K562 (cell line): Measurements from ENCODE around the gene PSMB4. TPM values are rescaled to one million over a fixed set of nuclear protein-coding genes. Genes with fewer than 3 reads are reported as not detected.

ENCODE experiments used
- ATAC-seq: fragments of 200-7000 bp; cut with Tn5 transposase; 3 replicates; pipeline ENCODE4 v1.9.1; 2020; ENCODE audit warnings: moderate library complexity
- BruUV-seq: library from RNA; stranded (reverse); fragments of 400-500 nt; replicated peaks from 2 replicates; lab custom pipeline; 2021; lab: Mats Ljungman, UMichigan
- CTCF ChIA-PET: fragments of 300-600 bp; formaldehyde crosslinking; extraction: SDS; loops from one replicate; lab custom pipeline; 2021; ENCODE audit warnings: low intra/inter-chr PET ratio; lab: Yijun Ruan, JAX
- POLR2A ChIA-PET: fragments of 300-600, 350-650 bp; sonication (Branson Sonifier 250); formaldehyde crosslinking; extraction: SDS; loops from one replicate; lab custom pipeline; 2021; ENCODE audit warnings: antibody characterized with exemption, inconsistent platforms; lab: Yijun Ruan, JAX
- DNase-seq, 4 experiments: peaks; one replicate each; pipeline versions ENCODE4 v3.0.0 to v3.0.0-alpha.2; 2011 to 2018; ENCODE audit warnings: low spot score in 3 of 4, mixed read lengths in 3 of 4; ENCODE audit errors: extremely low read depth in 1 of 4
- FAIRE-seq: peaks from 2 replicates; lab custom pipeline; 2011; peaks lifted over from hg19 to GRCh38; lab: Jason Lieb, UNC
- H2AFZ ChIP-seq: 2 replicates; pipeline ENCODE4 v1.6.0; 2011; ENCODE audit warnings: low read depth, low read length, control low read depth, inconsistent platforms
- H3K27ac ChIP-seq: fragments of 200-600 bp; 3 replicates; pipeline ENCODE4 v1.8.0; 2011; ENCODE audit warnings: low read depth, mild to moderate bottlenecking, control low read depth, inconsistent platforms, low read length, moderate library complexity, mixed read lengths; ENCODE audit errors: extremely low read depth
- H3K27me3 ChIP-seq, 2 experiments: fragments of 300-600 bp in 1 of 2; 2 replicates in 1 of 2; 3 replicates in 1 of 2; pipeline versions ENCODE4 v1.6.0 to v1.8.0; 2011; ENCODE audit warnings: inconsistent platforms in 2 of 2, low read length in 2 of 2, mild to moderate bottlenecking in 1 of 2, mixed read lengths in 1 of 2, moderate library complexity in 1 of 2; ENCODE audit not compliant: control insufficient read depth in 2 of 2, insufficient read depth in 2 of 2
- H3K36me3 ChIP-seq: fragments of 300-600 bp; 3 replicates; pipeline ENCODE4 v1.8.0; 2011; ENCODE audit warnings: mild to moderate bottlenecking, low read length, inconsistent platforms; ENCODE audit not compliant: control insufficient read depth, insufficient read depth
- H3K4me1 ChIP-seq, 2 experiments: fragments of 200-600 bp in 1 of 2; replicated peaks in 1 of 2; 2 replicates in 1 of 2; 3 replicates in 1 of 2; pipeline versions ENCODE4 v1.5.1 to v1.8.0; 2011; ENCODE audit warnings: inconsistent platforms in 2 of 2, low read length in 2 of 2, mild to moderate bottlenecking in 1 of 2, mixed read lengths in 1 of 2, moderate library complexity in 1 of 2; ENCODE audit not compliant: control insufficient read depth in 2 of 2, insufficient read depth in 2 of 2
- H3K4me2 ChIP-seq: 2 replicates; pipeline ENCODE4 v1.6.1; 2011; ENCODE audit warnings: low read length, control low read depth, inconsistent platforms, mixed read lengths; ENCODE audit not compliant: insufficient read depth
- H3K4me3 ChIP-seq: fragments of 200-600 bp; sonication (generic), shearing (Covaris generic); 2 replicates; pipeline ENCODE4 v1.5.1; 2016; ENCODE audit warnings: control low read depth, inconsistent platforms
- H3K79me2 ChIP-seq: fragments of 200-600 bp; 3 replicates; pipeline ENCODE4 v1.8.0; 2011; ENCODE audit warnings: low read length, inconsistent platforms; ENCODE audit not compliant: control insufficient read depth, insufficient read depth
- H3K9ac ChIP-seq, 2 experiments: 2 replicates each; pipeline versions ENCODE4 v1.6.0 to v1.6.1; 2011; ENCODE audit warnings: low read depth in 2 of 2, low read length in 2 of 2, control low read depth in 1 of 2, inconsistent platforms in 1 of 2, mild to moderate bottlenecking in 1 of 2, mixed read lengths in 1 of 2; ENCODE audit not compliant: insufficient read depth in 1 of 2
- H3K9me1 ChIP-seq: one replicate; pipeline ENCODE4 v1.6.0; 2011; ENCODE audit warnings: inconsistent platforms, mild to moderate bottlenecking, low read length, moderate library complexity; ENCODE audit not compliant: control insufficient read depth, insufficient read depth
- H3K9me3 ChIP-seq: replicated peaks from 2 replicates; pipeline ENCODE4 v1.5.1; 2011; ENCODE audit warnings: low read depth, low read length, inconsistent platforms; ENCODE audit not compliant: control insufficient read depth, insufficient read depth
- H4K20me1 ChIP-seq: replicated peaks from 2 replicates; pipeline ENCODE4 v1.6.1; 2011; ENCODE audit warnings: low read length, inconsistent platforms, mixed read lengths; ENCODE audit not compliant: control insufficient read depth, insufficient read depth
- GTF2A2 ChIP-seq: IDR thresholded peaks from 2 replicates; pipeline ENCODE4 v1.6.1; 2016; ENCODE audit warnings: mild to moderate bottlenecking, missing genetic modification characterization, missing compliant biosample characterization
- NCOR1 ChIP-seq: fragments of 450-650 bp; IDR thresholded peaks from 2 replicates; pipeline ENCODE4 v1.6.1; 2016; ENCODE audit warnings: mild to moderate bottlenecking, moderate library complexity
- PML ChIP-seq: IDR thresholded peaks from 2 replicates; pipeline ENCODE4 v1.6.1; 2012; ENCODE audit warnings: low read length, inconsistent platforms
- RBM39 ChIP-seq: fragments of 200-400 bp; formaldehyde crosslinking; optimal IDR thresholded peaks from 2 replicates; pipeline ENCODE3; 2018; ENCODE audit warnings: low read depth, low read length
- SRSF7 ChIP-seq: fragments of 200-400 bp; formaldehyde crosslinking; optimal IDR thresholded peaks from 2 replicates; pipeline ENCODE3; 2017; ENCODE audit warnings: mild to moderate bottlenecking, low read depth, low read length
- ZFX ChIP-seq: sonication (generic); formaldehyde crosslinking; IDR thresholded peaks from 2 replicates; pipeline ENCODE4 v1.8.0; 2022; ENCODE audit warnings: mild to moderate bottlenecking, missing genetic modification reagents, moderate library complexity
- ZHX1 ChIP-seq: fragments of 150-350 bp; conservative IDR thresholded peaks from 2 replicates; pipeline ENCODE4 v1.6.1; 2014; ENCODE audit warnings: low read length
- WGBS: fragments of 100-300 bp; shearing (Covaris generic); methylation state at CpG from one replicate; pipeline ENCODE4 v1.1.6; 2016; ENCODE audit warnings: low coverage, mixed read lengths; ENCODE audit not compliant: insufficient coverage; ENCODE audit errors: missing lambda C conversion rate; 5-methylcytosine and 5-hydroxymethylcytosine counted together
- in situ Hi-C: fragments of 300-500 bp; cut with MboI; formaldehyde crosslinking; loops from 4 replicates; pipeline ENCODE4 v1.15.0; 2018; ENCODE audit warnings: inconsistent platforms, mixed read lengths
- intact Hi-C: fragments of 100-400 bp; cut with micrococcal nuclease; formaldehyde crosslinking; loops from 2 replicates; pipeline ENCODE4 v1.14.2; 2022
- polyA plus RNA-seq, 8 experiments: library from polyadenylated mRNA; depleted of rRNA in 4 of 8; stranded (reverse) in 5 of 8; unstranded in 3 of 8; fragments of >200 nt; fragmentation: Nextera tagmentation in 2 of 8; fragmentation: Illumina TruSeq in 1 of 8; extraction: Ambion mirVana in 2 of 8; extraction: Trizol in 1 of 8; gene quantifications; 2 replicates each; pipeline versions ENCODE4 v1.2.1 to v1.2.3, GENCODE V29; 2011 to 2014; ENCODE audit warnings: inconsistent platforms in 1 of 8, missing spikeins in 1 of 8
- total RNA-seq, 7 experiments: library from RNA; depleted of rRNA in 6 of 7; stranded (reverse); fragments of >200 nt in 6 of 7; fragmentation: Illumina TruSeq in 2 of 7; extraction: Trizol in 2 of 7; gene quantifications; 2 replicates each; pipeline versions ENCODE4 v1.2.1 to v1.2.3, GENCODE V29; 2011 to 2021; ENCODE audit warnings: low replicate concordance in 1 of 7

Gene PSMB4
- total and polyA plus RNA-seq, 9 of the 15 experiments (the other 6 are each of a cell fraction or from before 2014, with no cell fraction given): 397 to 674 (median 475) TPM

GRCh38 chr1:151444783-151445177 lies 45.4 kb downstream of the PSMB4 start:
- ATAC-seq (no peak), DNase-seq (no peak), FAIRE-seq (no peak)
- no peak overlapping the region for H3K27ac ChIP-seq
- H2AFZ ChIP-seq: no peak overlapping the region
- CTCF ChIA-PET: interaction anchor here (0.6 to 2.1 kb wide), 2 partner anchors 86 to 289 kb away, joined by 3 to 8 read pairs; no protein-coding TSS in a partner anchor
- peaks cover 3% of the 10 kb centered on the region for H3K9me1 ChIP-seq
- H3K27me3 ChIP-seq: no peaks in the 10 kb centered on the region
- peak overlapping the region in 1 of 2 experiments; percentile 18; a peak in 1 of 4 replicates for H3K9ac ChIP-seq
- in situ Hi-C loops (loop anchor here (10.0 kb wide), 1 partner anchor 290 kb away; no protein-coding TSS in a partner anchor), intact Hi-C loops (loop anchor here (2.0 to 5.0 kb wide), 3 partner anchors 78 to 290 kb away; no protein-coding TSS in a partner anchor)
- TF ChIP-seq ZFX (CRISPR knock-in tag): no peak
- TF ChIP-seq NCOR1: no peak
- no peak for TF ChIP-seq SRSF7
- TF ChIP-seq GTF2A2 (tag): no peak
- no peak for TF ChIP-seq ZHX1
- TF ChIP-seq PML: no peak
- TF ChIP-seq RBM39: no peak
- H3K79me2 ChIP-seq: peaks cover 89% of the 10 kb centered on the region
- no TSS peak for BruUV-seq
- H3K36me3 ChIP-seq: peaks cover 25% of the 10 kb centered on the region
- H3K4me1 ChIP-seq: peaks cover 0 to 3% of the 10 kb centered on the region in 2 experiments; a peak in 2 of 5 replicates
- POLR2A ChIA-PET: interaction anchor here (1.2 to 1.5 kb wide), 3 partner anchors 10 to 129 kb away, joined by 4 to 12 read pairs (median 6); partner anchors contain the start of gene PSMB4
- H3K4me2 ChIP-seq: no peak overlapping the region
- H4K20me1 ChIP-seq: peaks cover 4% of the 10 kb centered on the region
- 61% methylated on average over 4 of the region's 4 CpGs for WGBS
- no peaks in the 10 kb centered on the region for H3K9me3 ChIP-seq
- H3K4me3 ChIP-seq: no peak overlapping the region
